ENCODE data around the gene MAP2K2. TPM values are rescaled to one million over a fixed set of nuclear protein-coding genes. Genes with fewer than 3 reads are reported as not detected.

The MAP2K2 gene
- total RNA-seq, 1 experiment from 2014 or later = 204 TPM

- no peak for DNase-seq (ENCODE audit: low spot score)
Measured at GRCh38 chr19:4060621-4061177, 63.2 kb downstream of the MAP2K2 start.

- DNase-seq (ENCODE audit: low spot score) = peak; percentile 40
Measured at GRCh38 chr19:4059891-4060620, 63.9 kb downstream of the MAP2K2 start.

- DNase-seq (ENCODE audit: low spot score) = no peak
Measured at GRCh38 chr19:4059453-4059871, 64.5 kb downstream of the MAP2K2 start.

- no peak for DNase-seq (ENCODE audit: low spot score)
Measured at GRCh38 chr19:4058693-4059452, 65.0 kb downstream of the MAP2K2 start.

GRCh38 chr19:4057931-4058692, 65.8 kb downstream of the MAP2K2 start:
- DNase-seq (ENCODE audit: low spot score) = peak; percentile 96

GRCh38 chr19:4055209-4055552, 68.7 kb downstream of the MAP2K2 start:
- no peak for DNase-seq (ENCODE audit: low spot score)

GRCh38 chr19:4054441-4055208, 69.3 kb downstream of the MAP2K2 start:
- DNase-seq (ENCODE audit: low spot score) = no peak

- no peak for DNase-seq (ENCODE audit: low spot score)
Measured at GRCh38 chr19:4053423-4054324, 70.2 kb downstream of the MAP2K2 start.

GRCh38 chr19:4052993-4053422, 70.9 kb downstream of the MAP2K2 start:
- peak; percentile 63 for DNase-seq (ENCODE audit: low spot score)

- peak; percentile 90 for DNase-seq (ENCODE audit: low spot score)
Measured at GRCh38 chr19:4052114-4052992, 71.6 kb downstream of the MAP2K2 start.

GRCh38 chr19:4051175-4052101, 72.5 kb downstream of the MAP2K2 start:
- peak; percentile 85 for DNase-seq (ENCODE audit: low spot score)

GRCh38 chr19:4049432-4049831, 74.5 kb downstream of the MAP2K2 start:
- DNase-seq (ENCODE audit: low spot score) = no peak

GRCh38 chr19:4046946-4047683, 76.8 kb downstream of the MAP2K2 start:
- DNase-seq (ENCODE audit: low spot score) = no peak

- DNase-seq (ENCODE audit: low spot score) = no peak
Measured at GRCh38 chr19:4046362-4046691, 77.6 kb downstream of the MAP2K2 start.

- no peak for DNase-seq (ENCODE audit: low spot score)
Measured at GRCh38 chr19:4045597-4046361, 78.1 kb downstream of the MAP2K2 start.

GRCh38 chr19:4044990-4045465, 78.9 kb downstream of the MAP2K2 start:
- no peak for DNase-seq (ENCODE audit: low spot score)

Data from A172 (cell line).